Measurements from ENCODE around the gene ABL2. TPM values are rescaled to one million over a fixed set of nuclear protein-coding genes. Genes with fewer than 3 reads are reported as not detected.

Gene ABL2
- total RNA-seq, 4 donors from 2014 or later = 6.8 to 22.2 (median 12.2) TPM

DNA sequence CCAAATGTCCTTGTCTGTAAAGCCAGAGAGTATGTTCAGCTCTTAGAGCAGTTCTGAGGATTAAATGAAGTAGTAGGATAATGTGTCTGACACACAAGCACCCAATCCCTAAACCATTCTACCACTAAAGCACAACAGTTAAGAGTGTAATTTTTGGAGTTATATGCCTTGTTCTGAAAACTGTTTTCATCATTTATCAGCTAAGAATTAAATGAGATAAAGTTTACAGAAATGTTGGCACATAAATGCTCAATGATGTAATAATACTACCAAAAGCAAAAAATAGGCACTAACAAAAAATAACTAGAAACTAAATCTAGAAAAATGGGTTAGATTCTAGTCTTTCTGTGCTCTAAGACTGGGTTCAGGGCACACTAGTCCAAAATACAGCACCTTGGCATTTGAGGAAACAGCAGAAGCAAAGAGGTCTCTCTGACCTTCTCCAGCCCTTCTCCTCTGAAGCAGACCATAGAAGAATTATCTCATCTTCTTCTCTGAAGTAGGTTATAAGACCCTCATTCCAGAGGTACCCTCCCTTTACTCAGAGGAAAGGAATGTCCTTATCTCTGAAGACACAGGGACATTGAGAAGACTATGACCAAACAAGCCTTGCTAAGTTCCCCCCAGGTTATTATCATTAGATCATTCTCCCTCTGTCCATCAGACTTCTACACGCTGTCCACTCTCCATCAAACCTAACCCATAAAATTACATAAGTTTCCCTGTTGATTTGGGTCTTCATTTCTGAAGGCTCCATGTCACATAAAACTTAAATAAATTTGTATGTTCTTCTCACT lies 20.6 kb downstream of the ABL2 start:
- Histone ChIP-seq H3K27ac (no peak overlapping the region), H3K4me3 (no peak overlapping the region), H3K36me3 (no peaks in the 10 kb centered on the region), H3K27me3 (no peaks in the 10 kb centered on the region), H3K9me3 (no peaks in the 10 kb centered on the region), H3K4me1 (no peaks in the 10 kb centered on the region)
- WGBS = 46% methylated on average over 1 of the region's 1 CpG
- no peak for DNase-seq (ENCODE audit: low spot score in 2 of 2)
- TF ChIP-seq EP300 (IDR thresholded peaks at IDR 0.05) (no peak), POLR2A (IDR thresholded peaks at IDR 0.05) (no peak), POLR2AphosphoS5 (IDR thresholded peaks at IDR 0.05) (no peak)
- TF ChIP-seq, protein P1, sequence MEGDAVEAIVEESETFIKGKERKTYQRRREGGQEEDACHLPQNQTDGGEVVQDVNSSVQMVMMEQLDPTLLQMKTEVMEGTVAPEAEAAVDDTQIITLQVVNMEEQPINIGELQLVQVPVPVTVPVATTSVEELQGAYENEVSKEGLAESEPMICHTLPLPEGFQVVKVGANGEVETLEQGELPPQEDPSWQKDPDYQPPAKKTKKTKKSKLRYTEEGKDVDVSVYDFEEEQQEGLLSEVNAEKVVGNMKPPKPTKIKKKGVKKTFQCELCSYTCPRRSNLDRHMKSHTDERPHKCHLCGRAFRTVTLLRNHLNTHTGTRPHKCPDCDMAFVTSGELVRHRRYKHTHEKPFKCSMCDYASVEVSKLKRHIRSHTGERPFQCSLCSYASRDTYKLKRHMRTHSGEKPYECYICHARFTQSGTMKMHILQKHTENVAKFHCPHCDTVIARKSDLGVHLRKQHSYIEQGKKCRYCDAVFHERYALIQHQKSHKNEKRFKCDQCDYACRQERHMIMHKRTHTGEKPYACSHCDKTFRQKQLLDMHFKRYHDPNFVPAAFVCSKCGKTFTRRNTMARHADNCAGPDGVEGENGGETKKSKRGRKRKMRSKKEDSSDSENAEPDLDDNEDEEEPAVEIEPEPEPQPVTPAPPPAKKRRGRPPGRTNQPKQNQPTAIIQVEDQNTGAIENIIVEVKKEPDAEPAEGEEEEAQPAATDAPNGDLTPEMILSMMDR (IDR thresholded peaks at IDR 0.05) = no peak

GRCh38 chr1:179206812-179207211 lies 22.7 kb downstream of the ABL2 start:
- DNase-seq (ENCODE audit: low spot score in 2 of 2) = no peak
- TF ChIP-seq POLR2AphosphoS5 (IDR thresholded peaks at IDR 0.05) = no peak
- TF ChIP-seq, protein P1 (IDR thresholded peaks at IDR 0.05) = no peak
- no peak for TF ChIP-seq EP300 (IDR thresholded peaks at IDR 0.05)
- TF ChIP-seq POLR2A (IDR thresholded peaks at IDR 0.05) = no peak
- H3K4me1 ChIP-seq = no peaks in the 10 kb centered on the region
- 64% methylated on average over 3 of the region's 3 CpGs for WGBS
- H3K27ac ChIP-seq = no peak overlapping the region
- H3K4me3 ChIP-seq = no peak overlapping the region
- H3K9me3 ChIP-seq = no peaks in the 10 kb centered on the region
- no peaks in the 10 kb centered on the region for H3K27me3 ChIP-seq
- H3K36me3 ChIP-seq = no peaks in the 10 kb centered on the region

GRCh38 chr1:179205284-179205683 lies 24.2 kb downstream of the ABL2 start:
- whole genome bisulfite sequencing = 91% methylated on average over 4 of the region's 4 CpGs
- H3K36me3 ChIP-seq = no peaks in the 10 kb centered on the region

GRCh38 chr1:179202161-179202560 lies 27.3 kb downstream of the ABL2 start:
- DNase-seq (ENCODE audit: low spot score in 2 of 2) = no peak

More at GRCh38 chr1:179205284-179205683, 24.2 kb downstream of the ABL2 start:
- H3K4me1 ChIP-seq = no peaks in the 10 kb centered on the region
- no peaks in the 10 kb centered on the region for H3K27me3 ChIP-seq
- no peak for TF ChIP-seq POLR2A (IDR thresholded peaks at IDR 0.05)
- TF ChIP-seq, protein P1 (IDR thresholded peaks at IDR 0.05) = no peak
- TF ChIP-seq POLR2AphosphoS5 (IDR thresholded peaks at IDR 0.05) = no peak
- no peak for TF ChIP-seq EP300 (IDR thresholded peaks at IDR 0.05)
- no peaks in the 10 kb centered on the region for H3K9me3 ChIP-seq
- no peak overlapping the region for H3K27ac ChIP-seq
- DNase-seq (ENCODE audit: low spot score in 2 of 2) = no peak
- no peak overlapping the region for H3K4me3 ChIP-seq

DNA sequence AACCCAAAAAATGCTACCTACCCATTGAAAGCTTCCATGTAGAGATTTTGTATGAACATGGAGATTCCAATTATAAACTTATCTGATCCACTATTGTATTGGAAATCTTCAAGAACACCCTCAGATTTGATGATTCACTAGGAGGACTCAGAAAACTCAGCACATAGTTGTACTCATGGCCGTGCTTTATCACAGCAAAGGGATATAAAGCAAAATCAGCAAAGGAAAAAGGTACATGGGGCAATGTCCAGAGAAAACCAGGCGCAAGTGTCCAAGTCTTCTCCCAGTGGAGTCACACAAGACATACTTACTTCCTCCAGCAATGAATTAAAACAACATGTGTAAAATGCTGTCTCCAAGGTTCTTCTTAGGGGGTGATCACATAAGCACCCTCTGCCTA lies 28.9 kb downstream of the ABL2 start:
- no peak for DNase-seq (ENCODE audit: low spot score in 2 of 2)
- Histone ChIP-seq H3K4me3 (no peak overlapping the region), H3K27ac (no peak overlapping the region), H3K36me3 (no peaks in the 10 kb centered on the region), H3K27me3 (no peaks in the 10 kb centered on the region), H3K4me1 (no peaks in the 10 kb centered on the region), H3K9me3 (no peaks in the 10 kb centered on the region)
- no peak for TF ChIP-seq POLR2A (IDR thresholded peaks at IDR 0.05)
- 88% methylated on average over 2 of the region's 2 CpGs for WGBS

More at GRCh38 chr1:179202161-179202560, 27.3 kb downstream of the ABL2 start:
- Histone ChIP-seq H3K27ac (no peak overlapping the region), H3K4me1 (no peaks in the 10 kb centered on the region), H3K4me3 (no peak overlapping the region), H3K9me3 (no peaks in the 10 kb centered on the region), H3K27me3 (no peaks in the 10 kb centered on the region), H3K36me3 (no peaks in the 10 kb centered on the region)
- TF ChIP-seq POLR2A (IDR thresholded peaks at IDR 0.05) = no peak
- TF ChIP-seq, protein P1 (IDR thresholded peaks at IDR 0.05) = no peak
- no peak for TF ChIP-seq POLR2AphosphoS5 (IDR thresholded peaks at IDR 0.05)
- TF ChIP-seq EP300 (IDR thresholded peaks at IDR 0.05) = no peak
- WGBS = 84% methylated on average over 1 of the region's 1 CpG
